ENCODE results near the gene DCLK2.

The DCLK2 gene

DNA sequence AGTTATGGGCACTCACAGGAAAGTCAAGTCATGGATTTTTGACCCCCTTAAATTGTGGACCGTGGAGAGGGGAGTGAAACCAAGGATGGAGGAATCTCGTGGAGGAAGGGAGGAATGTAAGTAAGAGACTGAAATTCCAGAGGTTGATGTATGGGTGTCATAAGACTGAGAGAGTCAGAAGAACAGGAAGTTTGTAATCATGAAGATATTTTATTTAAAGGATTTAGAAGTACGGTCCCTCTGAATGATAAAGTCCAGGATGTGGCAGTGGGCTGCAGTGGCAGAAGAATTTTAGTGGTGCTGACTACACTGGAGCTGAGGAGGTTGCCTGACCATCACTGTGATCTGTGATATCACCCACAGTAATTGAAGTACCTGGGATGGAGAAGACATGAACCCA is 57.8 kb downstream of the DCLK2 start:
- H3K27ac ChIP-seq = peak overlapping the region; percentile 68
- DNase-seq = peak; percentile 30
- in situ Hi-C loops (cut with HindIII; ENCODE audit: low pct_ligation_motif_present, low sequenced_read_pairs) = no loop called here
- no peak overlapping the region for H3K4me3 ChIP-seq (ENCODE audit: low read depth, low read length)
- TF ChIP-seq, protein P1, sequence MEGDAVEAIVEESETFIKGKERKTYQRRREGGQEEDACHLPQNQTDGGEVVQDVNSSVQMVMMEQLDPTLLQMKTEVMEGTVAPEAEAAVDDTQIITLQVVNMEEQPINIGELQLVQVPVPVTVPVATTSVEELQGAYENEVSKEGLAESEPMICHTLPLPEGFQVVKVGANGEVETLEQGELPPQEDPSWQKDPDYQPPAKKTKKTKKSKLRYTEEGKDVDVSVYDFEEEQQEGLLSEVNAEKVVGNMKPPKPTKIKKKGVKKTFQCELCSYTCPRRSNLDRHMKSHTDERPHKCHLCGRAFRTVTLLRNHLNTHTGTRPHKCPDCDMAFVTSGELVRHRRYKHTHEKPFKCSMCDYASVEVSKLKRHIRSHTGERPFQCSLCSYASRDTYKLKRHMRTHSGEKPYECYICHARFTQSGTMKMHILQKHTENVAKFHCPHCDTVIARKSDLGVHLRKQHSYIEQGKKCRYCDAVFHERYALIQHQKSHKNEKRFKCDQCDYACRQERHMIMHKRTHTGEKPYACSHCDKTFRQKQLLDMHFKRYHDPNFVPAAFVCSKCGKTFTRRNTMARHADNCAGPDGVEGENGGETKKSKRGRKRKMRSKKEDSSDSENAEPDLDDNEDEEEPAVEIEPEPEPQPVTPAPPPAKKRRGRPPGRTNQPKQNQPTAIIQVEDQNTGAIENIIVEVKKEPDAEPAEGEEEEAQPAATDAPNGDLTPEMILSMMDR (IDR thresholded peaks at IDR 0.05; ENCODE audit: low read depth, low read length, missing control alignments) = no peak
- H3K27me3 ChIP-seq (replicated peaks) = no peaks in the 10 kb centered on the region
- no peaks in the 10 kb centered on the region for H3K36me3 ChIP-seq (replicated peaks)

- no peaks in the 10 kb centered on the region for H3K27me3 ChIP-seq (replicated peaks)
- H3K36me3 ChIP-seq (replicated peaks) = no peaks in the 10 kb centered on the region
- H3K27ac ChIP-seq = peak overlapping the region; percentile 68
- TF ChIP-seq, protein P1 (IDR thresholded peaks at IDR 0.05; ENCODE audit: low read depth, low read length, missing control alignments) = no peak
- DNase-seq = peak; percentile 55
- in situ Hi-C loops (cut with HindIII; ENCODE audit: low pct_ligation_motif_present, low sequenced_read_pairs) = no loop called here
- H3K4me3 ChIP-seq (ENCODE audit: low read depth, low read length) = no peak overlapping the region
Measured at GRCh38 chr4:150136481-150136880, 58.2 kb downstream of the DCLK2 start.

- TF ChIP-seq, protein P1 (IDR thresholded peaks at IDR 0.05; ENCODE audit: low read depth, low read length, missing control alignments) = no peak
- Histone ChIP-seq H3K27ac (no peak overlapping the region), H3K36me3 (replicated peaks) (no peaks in the 10 kb centered on the region), H3K4me3 (ENCODE audit: low read depth, low read length) (no peak overlapping the region), H3K27me3 (replicated peaks) (no peaks in the 10 kb centered on the region)
- DNase-seq = no peak
- in situ Hi-C loops (cut with HindIII; ENCODE audit: low pct_ligation_motif_present, low sequenced_read_pairs) = no loop called here
Measured at GRCh38 chr4:150139297-150139865, 61.1 kb downstream of the DCLK2 start.

- TF ChIP-seq, protein P1 (IDR thresholded peaks at IDR 0.05; ENCODE audit: low read depth, low read length, missing control alignments) = no peak
- in situ Hi-C loops (cut with HindIII; ENCODE audit: low pct_ligation_motif_present, low sequenced_read_pairs) = no loop called here
- peak; percentile 36 for DNase-seq
- Histone ChIP-seq H3K27ac (peak overlapping the region; percentile 17), H3K4me3 (ENCODE audit: low read depth, low read length) (no peak overlapping the region), H3K27me3 (replicated peaks) (no peaks in the 10 kb centered on the region), H3K36me3 (replicated peaks) (no peaks in the 10 kb centered on the region)
Measured at GRCh38 chr4:150140774-150141400, 62.6 kb downstream of the DCLK2 start.

DNA sequence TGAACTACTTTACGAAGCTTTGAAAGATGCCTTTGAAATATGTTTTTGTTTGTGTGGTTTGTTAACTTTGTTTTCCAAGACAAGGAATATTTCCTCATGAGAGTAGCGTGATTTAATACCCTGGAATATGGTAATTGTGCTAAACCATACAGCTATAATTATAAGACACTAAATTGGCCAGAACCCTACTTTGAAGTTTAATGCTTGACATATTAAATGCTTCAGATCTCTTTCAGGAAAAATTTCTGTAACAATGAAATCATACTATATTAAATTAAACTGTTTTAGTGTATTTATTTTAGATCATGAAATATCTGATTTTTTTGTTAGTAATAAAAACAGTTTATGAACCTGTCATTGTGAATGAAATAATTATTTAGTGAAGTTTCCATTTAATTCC is 63.5 kb downstream of the DCLK2 start:
- in situ Hi-C loops (cut with HindIII; ENCODE audit: low pct_ligation_motif_present, low sequenced_read_pairs) = no loop called here
- TF ChIP-seq, protein P1 (IDR thresholded peaks at IDR 0.05; ENCODE audit: low read depth, low read length, missing control alignments) = no peak
- no peak overlapping the region for H3K4me3 ChIP-seq (ENCODE audit: low read depth, low read length)
- DNase-seq = no peak
- no peaks in the 10 kb centered on the region for H3K27me3 ChIP-seq (replicated peaks)
- H3K36me3 ChIP-seq (replicated peaks) = no peaks in the 10 kb centered on the region
- no peak overlapping the region for H3K27ac ChIP-seq

GRCh38 chr4:150142831-150143230 is 64.6 kb downstream of the DCLK2 start:
- in situ Hi-C loops (cut with HindIII; ENCODE audit: low pct_ligation_motif_present, low sequenced_read_pairs) = no loop called here
- TF ChIP-seq, protein P1 (IDR thresholded peaks at IDR 0.05; ENCODE audit: low read depth, low read length, missing control alignments) = no peak
- no peak for DNase-seq

More at GRCh38 chr4:150142831-150143230, 64.6 kb downstream of the DCLK2 start:
- Histone ChIP-seq H3K4me3 (ENCODE audit: low read depth, low read length) (no peak overlapping the region), H3K36me3 (replicated peaks) (no peaks in the 10 kb centered on the region), H3K27me3 (replicated peaks) (no peaks in the 10 kb centered on the region), H3K27ac (no peak overlapping the region)
